ENCODE data around the gene CCDC141. TPM values are rescaled to one million over a fixed set of nuclear protein-coding genes. Genes with fewer than 3 reads are reported as not detected.

Gene CCDC141
- total and polyA plus RNA-seq, 2 donors (not counting 3 experiments of a cell fraction or from before 2014, with no cell fraction given): not detected

GRCh38 chr2:179069685-179070084 lies 19.7 kb upstream of the CCDC141 start:
- Histone ChIP-seq H3K4me2 (ENCODE audit: insufficient read depth, low read length) (no peak overlapping the region), H3K4me1 (ENCODE audit: control insufficient read depth, extremely low read depth, insufficient read depth, low read length) (no peaks in the 10 kb centered on the region), H2AFZ (ENCODE audit: low read depth, low read length) (no peak overlapping the region), H3K79me2 (ENCODE audit: control insufficient read depth, insufficient read depth, low read length) (no peaks in the 10 kb centered on the region), H4K20me1 (replicated peaks; ENCODE audit: control insufficient read depth, extremely low read depth, insufficient read depth, low read length) (no peaks in the 10 kb centered on the region), H3K27me3 (ENCODE audit: control insufficient read depth in 2 of 2, insufficient read depth in 2 of 2, low read length in 2 of 2) (no peaks in the 10 kb centered on the region), H3K36me3 (ENCODE audit: control insufficient read depth in 2 of 2, extremely low read depth in 1 of 2, insufficient read depth in 2 of 2, low read length in 2 of 2) (no peaks in the 10 kb centered on the region), H3K27ac (ENCODE audit: insufficient read depth, low read depth, low read length) (no peak overlapping the region), H3K9me3 (replicated peaks; ENCODE audit: control insufficient read depth, insufficient read depth, low read length) (no peaks in the 10 kb centered on the region), H3K9ac (replicated peaks; ENCODE audit: extremely low read depth, insufficient read depth, low read length) (no peak overlapping the region), H3K9me1 (replicated peaks; ENCODE audit: control insufficient read depth, extremely low read depth, insufficient read depth, low read length) (no peaks in the 10 kb centered on the region), H3K4me3 (replicated peaks in 1 of 3; ENCODE audit: insufficient read depth in 1 of 3, low read depth in 1 of 3, low read length in 3 of 3) (no peak overlapping the region)
- dilution Hi-C loops (cut with MboI; ENCODE audit: extremely low pct_ligation_motif_present, low sequenced_read_pairs) (no loop called here), intact Hi-C loops (cut with micrococcal nuclease) (no loop called here)
- FAIRE-seq (no peak), DNase-seq (ENCODE audit: low read depth, low spot score) (no peak)
- BruUV-seq (replicated peaks): no TSS peak
- no peak for TF ChIP-seq JUN (IDR thresholded peaks at IDR 0.05; ENCODE audit: borderline replicate concordance, insufficient read depth, insufficient read length, low read depth)
- no peak for TF ChIP-seq POLR2AphosphoS5 (IDR thresholded peaks at IDR 0.05; ENCODE audit: insufficient read depth, low read depth, low read length)
- TF ChIP-seq, protein P1, sequence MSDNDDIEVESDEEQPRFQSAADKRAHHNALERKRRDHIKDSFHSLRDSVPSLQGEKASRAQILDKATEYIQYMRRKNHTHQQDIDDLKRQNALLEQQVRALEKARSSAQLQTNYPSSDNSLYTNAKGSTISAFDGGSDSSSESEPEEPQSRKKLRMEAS (IDR thresholded peaks at IDR 0.05; ENCODE audit: insufficient read depth, insufficient read length): no peak
- TF ChIP-seq, protein P2, sequence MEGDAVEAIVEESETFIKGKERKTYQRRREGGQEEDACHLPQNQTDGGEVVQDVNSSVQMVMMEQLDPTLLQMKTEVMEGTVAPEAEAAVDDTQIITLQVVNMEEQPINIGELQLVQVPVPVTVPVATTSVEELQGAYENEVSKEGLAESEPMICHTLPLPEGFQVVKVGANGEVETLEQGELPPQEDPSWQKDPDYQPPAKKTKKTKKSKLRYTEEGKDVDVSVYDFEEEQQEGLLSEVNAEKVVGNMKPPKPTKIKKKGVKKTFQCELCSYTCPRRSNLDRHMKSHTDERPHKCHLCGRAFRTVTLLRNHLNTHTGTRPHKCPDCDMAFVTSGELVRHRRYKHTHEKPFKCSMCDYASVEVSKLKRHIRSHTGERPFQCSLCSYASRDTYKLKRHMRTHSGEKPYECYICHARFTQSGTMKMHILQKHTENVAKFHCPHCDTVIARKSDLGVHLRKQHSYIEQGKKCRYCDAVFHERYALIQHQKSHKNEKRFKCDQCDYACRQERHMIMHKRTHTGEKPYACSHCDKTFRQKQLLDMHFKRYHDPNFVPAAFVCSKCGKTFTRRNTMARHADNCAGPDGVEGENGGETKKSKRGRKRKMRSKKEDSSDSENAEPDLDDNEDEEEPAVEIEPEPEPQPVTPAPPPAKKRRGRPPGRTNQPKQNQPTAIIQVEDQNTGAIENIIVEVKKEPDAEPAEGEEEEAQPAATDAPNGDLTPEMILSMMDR (IDR thresholded peaks at IDR 0.05; ENCODE audit: extremely low read depth in 1 of 2, insufficient read depth in 1 of 2, low read depth in 1 of 2, low read length in 2 of 2): no peak
- TF ChIP-seq GATA2 (IDR thresholded peaks at IDR 0.05; ENCODE audit: insufficient read depth, insufficient read length, low read depth, low read length): no peak
- TF ChIP-seq POLR2A (IDR thresholded peaks at IDR 0.05; ENCODE audit: low read depth, low read length): no peak
- TF ChIP-seq MYC (IDR thresholded peaks at IDR 0.05; ENCODE audit: low read depth, low read length): no peak
- no peak for TF ChIP-seq EZH2 (IDR thresholded peaks at IDR 0.05; ENCODE audit: borderline replicate concordance, low read depth, low read length, severe bottlenecking)
- TF ChIP-seq FOS (IDR thresholded peaks at IDR 0.05; ENCODE audit: borderline replicate concordance, insufficient read depth, low read length): no peak
- POLR2A ChIA-PET: no interaction called here
- CTCF ChIA-PET: no interaction called here

Measured in endothelial cell of umbilical vein (primary cell).